ENCODE measurements around the gene WWOX. TPM values are rescaled to one million over a fixed set of nuclear protein-coding genes. Genes with fewer than 3 reads are reported as not detected.

The WWOX gene
- total and polyA plus RNA-seq, 2 donors (not counting 3 experiments of a cell fraction or from before 2014, with no cell fraction given) = 6.2 to 12.5 TPM

DNA sequence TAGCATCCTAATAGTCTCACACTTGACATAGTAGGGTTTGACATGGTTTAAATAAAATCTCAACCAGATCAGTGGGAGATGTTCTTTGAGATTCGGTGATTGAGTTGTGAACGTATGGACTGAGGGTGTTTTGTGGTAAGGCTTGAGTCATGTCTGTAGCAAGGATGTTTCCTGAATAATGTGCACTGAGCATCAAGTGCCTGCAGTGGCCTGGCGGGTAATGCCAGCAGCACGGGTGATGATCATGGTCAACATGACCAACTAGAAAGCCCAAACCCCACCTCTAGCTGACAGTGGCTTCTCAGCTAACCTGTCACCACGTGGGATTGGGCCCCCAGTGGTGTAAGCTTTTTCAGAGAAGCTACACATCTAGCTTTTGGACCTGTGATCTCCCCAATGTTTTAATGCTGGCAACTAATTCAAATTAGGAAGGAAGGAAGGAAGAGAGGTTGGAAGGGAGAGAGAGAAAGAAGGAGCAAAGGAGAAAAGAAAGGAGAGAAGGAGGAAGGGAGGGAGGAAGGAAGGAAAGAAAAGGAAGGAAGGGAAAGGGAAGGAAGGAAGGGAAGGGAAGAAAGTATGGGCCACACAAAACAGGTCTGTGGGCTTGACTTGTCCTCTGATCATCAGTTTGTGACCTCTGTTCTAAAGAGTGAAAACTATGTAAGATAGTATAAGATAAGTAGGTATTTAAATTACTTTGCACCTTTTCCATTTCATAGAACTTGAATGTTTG, 55.4 kb downstream of the WWOX start:
- DNase-seq (ENCODE audit: low read depth, low spot score) = no peak
- ChIA-PET POLR2A (interaction anchor here (0.6 kb wide), 1 partner anchor 199 kb away, joined by 7 read pairs; no protein-coding TSS in a partner anchor), CTCF (interaction anchor here (0.7 to 1.2 kb wide), 4 partner anchors 12 to 31 kb away, joined by 3 to 5 read pairs (median 3); no protein-coding TSS in a partner anchor)
- Histone ChIP-seq H3K9ac (replicated peaks; ENCODE audit: extremely low read depth, insufficient read depth, low read length) (no peak overlapping the region), H4K20me1 (replicated peaks; ENCODE audit: control insufficient read depth, extremely low read depth, insufficient read depth, low read length) (no peaks in the 10 kb centered on the region), H3K9me3 (replicated peaks; ENCODE audit: control insufficient read depth, insufficient read depth, low read length) (no peaks in the 10 kb centered on the region), H3K4me2 (ENCODE audit: insufficient read depth, low read length) (no peak overlapping the region), H3K27me3 (ENCODE audit: control insufficient read depth in 2 of 2, insufficient read depth in 2 of 2, low read length in 2 of 2) (peaks cover 0 to 2% of the 10 kb centered on the region in 2 experiments), H3K4me3 (replicated peaks in 1 of 3; ENCODE audit: insufficient read depth in 1 of 3, low read depth in 1 of 3, low read length in 3 of 3) (no peak overlapping the region), H3K36me3 (ENCODE audit: control insufficient read depth in 2 of 2, extremely low read depth in 1 of 2, insufficient read depth in 2 of 2, low read length in 2 of 2) (no peaks in the 10 kb centered on the region), H3K79me2 (ENCODE audit: control insufficient read depth, insufficient read depth, low read length) (no peaks in the 10 kb centered on the region), H3K9me1 (replicated peaks; ENCODE audit: control insufficient read depth, extremely low read depth, insufficient read depth, low read length) (no peaks in the 10 kb centered on the region), H3K27ac (ENCODE audit: insufficient read depth, low read depth, low read length) (no peak overlapping the region), H2AFZ (ENCODE audit: low read depth, low read length) (no peak overlapping the region), H3K4me1 (ENCODE audit: control insufficient read depth, extremely low read depth, insufficient read depth, low read length) (no peaks in the 10 kb centered on the region)
- no peak for FAIRE-seq
- dilution Hi-C loops (cut with MboI; ENCODE audit: extremely low pct_ligation_motif_present, low sequenced_read_pairs) (no loop called here), intact Hi-C loops (cut with micrococcal nuclease) (no loop called here)
- TF ChIP-seq, protein P1, sequence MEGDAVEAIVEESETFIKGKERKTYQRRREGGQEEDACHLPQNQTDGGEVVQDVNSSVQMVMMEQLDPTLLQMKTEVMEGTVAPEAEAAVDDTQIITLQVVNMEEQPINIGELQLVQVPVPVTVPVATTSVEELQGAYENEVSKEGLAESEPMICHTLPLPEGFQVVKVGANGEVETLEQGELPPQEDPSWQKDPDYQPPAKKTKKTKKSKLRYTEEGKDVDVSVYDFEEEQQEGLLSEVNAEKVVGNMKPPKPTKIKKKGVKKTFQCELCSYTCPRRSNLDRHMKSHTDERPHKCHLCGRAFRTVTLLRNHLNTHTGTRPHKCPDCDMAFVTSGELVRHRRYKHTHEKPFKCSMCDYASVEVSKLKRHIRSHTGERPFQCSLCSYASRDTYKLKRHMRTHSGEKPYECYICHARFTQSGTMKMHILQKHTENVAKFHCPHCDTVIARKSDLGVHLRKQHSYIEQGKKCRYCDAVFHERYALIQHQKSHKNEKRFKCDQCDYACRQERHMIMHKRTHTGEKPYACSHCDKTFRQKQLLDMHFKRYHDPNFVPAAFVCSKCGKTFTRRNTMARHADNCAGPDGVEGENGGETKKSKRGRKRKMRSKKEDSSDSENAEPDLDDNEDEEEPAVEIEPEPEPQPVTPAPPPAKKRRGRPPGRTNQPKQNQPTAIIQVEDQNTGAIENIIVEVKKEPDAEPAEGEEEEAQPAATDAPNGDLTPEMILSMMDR (IDR thresholded peaks at IDR 0.05; ENCODE audit: extremely low read depth in 1 of 2, insufficient read depth in 1 of 2, low read depth in 1 of 2, low read length in 2 of 2) = no peak
- no peak for TF ChIP-seq MYC (IDR thresholded peaks at IDR 0.05; ENCODE audit: low read depth, low read length)
- TF ChIP-seq POLR2A (IDR thresholded peaks at IDR 0.05; ENCODE audit: low read depth, low read length) = no peak
- TF ChIP-seq GATA2 (IDR thresholded peaks at IDR 0.05; ENCODE audit: insufficient read depth, insufficient read length, low read depth, low read length) = no peak
- TF ChIP-seq JUN (IDR thresholded peaks at IDR 0.05; ENCODE audit: borderline replicate concordance, insufficient read depth, insufficient read length, low read depth) = no peak
- TF ChIP-seq EZH2 (IDR thresholded peaks at IDR 0.05; ENCODE audit: borderline replicate concordance, low read depth, low read length, severe bottlenecking) = no peak
- TF ChIP-seq, protein P2, sequence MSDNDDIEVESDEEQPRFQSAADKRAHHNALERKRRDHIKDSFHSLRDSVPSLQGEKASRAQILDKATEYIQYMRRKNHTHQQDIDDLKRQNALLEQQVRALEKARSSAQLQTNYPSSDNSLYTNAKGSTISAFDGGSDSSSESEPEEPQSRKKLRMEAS (IDR thresholded peaks at IDR 0.05; ENCODE audit: insufficient read depth, insufficient read length) = no peak
- TF ChIP-seq FOS (IDR thresholded peaks at IDR 0.05; ENCODE audit: borderline replicate concordance, insufficient read depth, low read length) = no peak
- no peak for TF ChIP-seq POLR2AphosphoS5 (IDR thresholded peaks at IDR 0.05; ENCODE audit: insufficient read depth, low read depth, low read length)
- no TSS peak for BruUV-seq (replicated peaks)
